Naive thymus-derived CD4-positive, alpha-beta T cell (primary cell): ENCODE data around the gene SLC46A3. TPM values are rescaled to one million over a fixed set of nuclear protein-coding genes. Genes with fewer than 3 reads are reported as not detected.

Experiments
- ATAC-seq: fragments of 150-1000 bp; cut with Tn5 transposase; 2 replicates; pipeline ENCODE4 v1.10.0; 2021; ENCODE audit warnings: mild to moderate bottlenecking, moderate library complexity
- CTCF ChIA-PET: fragments of 350-600 bp; sonication (Branson Sonifier 250); formaldehyde crosslinking; loops from one replicate; lab custom pipeline; 2021; ENCODE audit warnings: antibody characterized with exemption; lab: Charles Lee
- POLR2A ChIA-PET: fragments of 350-600 bp; sonication (Branson Sonifier 250); formaldehyde crosslinking; loops from one replicate; lab custom pipeline; 2021; ENCODE audit warnings: antibody characterized with exemption, inconsistent platforms; lab: Charles Lee
- DNase-seq, 9 donors: peaks; one replicate each; pipeline versions ENCODE4 v3.0.0 to v3.0.0-alpha.2; 2020 to 2022; ENCODE audit warnings: mixed read lengths in 1 of 9
- H3K27ac ChIP-seq: one replicate; pipeline ENCODE4 v1.7.0; 2013; ENCODE audit warnings: mild to moderate bottlenecking, low read depth, low read length, moderate library complexity
- H3K27me3 ChIP-seq, 2 donors: one replicate each; pipeline ENCODE4 v1.7.0; 2013; ENCODE audit warnings: low read length in 2 of 2, mild to moderate bottlenecking in 2 of 2, moderate library complexity in 2 of 2; ENCODE audit not compliant: control insufficient read depth in 2 of 2, insufficient read depth in 2 of 2
- H3K36me3 ChIP-seq, 3 experiments: 1 replicate in 2 of 3; 2 replicates in 1 of 3; pipeline ENCODE4 v1.7.0; 2013; ENCODE audit warnings: low read length in 3 of 3, mild to moderate bottlenecking in 3 of 3, moderate library complexity in 1 of 3; ENCODE audit not compliant: insufficient read depth in 3 of 3, control insufficient read depth in 2 of 3
- H3K4me1 ChIP-seq, 2 donors: one replicate each; pipeline ENCODE4 v1.7.0; 2013; ENCODE audit warnings: low read length in 2 of 2, mild to moderate bottlenecking in 2 of 2, moderate library complexity in 1 of 2; ENCODE audit not compliant: control insufficient read depth in 2 of 2, insufficient read depth in 2 of 2
- H3K4me3 ChIP-seq: 2 replicates; pipeline ENCODE4 v1.7.0; 2013; ENCODE audit warnings: mild to moderate bottlenecking, low read length
- H3K9me3 ChIP-seq, 3 experiments: 1 replicate in 2 of 3; 2 replicates in 1 of 3; pipeline ENCODE4 v1.7.0; 2013; ENCODE audit warnings: low read length in 3 of 3; ENCODE audit not compliant: control insufficient read depth in 2 of 3
- H3K27ac Mint-ChIP-seq, 9 donors: one replicate each; pipeline ENCODE4 v1.8.0; 2020 to 2022; ENCODE audit warnings: mixed read lengths in 9 of 9, mild to moderate bottlenecking in 8 of 9, moderate library complexity in 5 of 9, inconsistent platforms in 2 of 9
- H3K27me3 Mint-ChIP-seq, 5 donors: one replicate each; pipeline ENCODE4 v1.8.0; 2021 to 2022; ENCODE audit warnings: mixed read lengths in 5 of 5, mild to moderate bottlenecking in 1 of 5
- H3K36me3 Mint-ChIP-seq, 5 donors: one replicate each; pipeline ENCODE4 v1.8.0; 2020 to 2022; ENCODE audit warnings: mixed read lengths in 5 of 5, mild to moderate bottlenecking in 3 of 5, inconsistent platforms in 1 of 5
- H3K4me1 Mint-ChIP-seq, 7 donors: one replicate each; pipeline ENCODE4 v1.8.0; 2020 to 2022; ENCODE audit warnings: mixed read lengths in 7 of 7, mild to moderate bottlenecking in 3 of 7, inconsistent platforms in 1 of 7
- H3K4me3 Mint-ChIP-seq, 10 donors: one replicate each; pipeline ENCODE4 v1.8.0; 2020 to 2022; ENCODE audit warnings: mild to moderate bottlenecking in 10 of 10, mixed read lengths in 10 of 10, moderate library complexity in 6 of 10, inconsistent platforms in 2 of 10
- H3K9me3 Mint-ChIP-seq, 11 donors: one replicate each; pipeline ENCODE4 v1.8.0; 2020 to 2022; ENCODE audit warnings: mixed read lengths in 11 of 11, mild to moderate bottlenecking in 4 of 11, inconsistent platforms in 1 of 11, moderate library complexity in 1 of 11
- intact Hi-C, 2 donors: fragments of 100-400 bp; cut with micrococcal nuclease; formaldehyde crosslinking; loops; one replicate each; pipeline ENCODE4 v1.15.1; 2023
- polyA plus RNA-seq, 2 donors: library from polyadenylated mRNA; unstranded; fragments of 300-500 nt; fragmentation: Illumina TruSeq; gene quantifications; one replicate each; pipeline ENCODE4 v1.2.3, GENCODE V29; 2021
- total RNA-seq, 6 experiments: library from RNA in 5 of 6; stranded (reverse) in 5 of 6; gene quantifications; 1 replicate in 5 of 6; 2 replicates in 1 of 6; pipeline ENCODE4 v1.2.3 and lab custom pipeline; 2021 to 2026

SLC46A3 gene
- total and polyA plus RNA-seq, 7 experiments from 2014 or later, result 11.1 to 39.8 (median 21.8) TPM

GRCh38 chr13:28710161-28710560, 8.6 kb downstream of the SLC46A3 start:
- ChIA-PET POLR2A (interaction anchor here (1.3 kb wide), 1 partner anchor 8 kb away, joined by 4 read pairs; no protein-coding TSS in a partner anchor), CTCF (no interaction called here)
- Mint-ChIP-seq H3K4me1 (peaks cover 4 to 14% (median 11%) of the 10 kb centered on the region in 7 donors), H3K4me3 (no peak overlapping the region), H3K27ac (no peak overlapping the region), H3K9me3 (peaks cover 0 to 6% (median 0%) of the 10 kb centered on the region in 11 donors), H3K27me3 (no peaks in the 10 kb centered on the region), H3K36me3 (peaks cover 9 to 59% (median 35%) of the 10 kb centered on the region in 5 donors)
- Histone ChIP-seq H3K9me3 (no peaks in the 10 kb centered on the region), H3K27ac (no peak overlapping the region), H3K4me1 (no peaks in the 10 kb centered on the region), H3K27me3 (no peaks in the 10 kb centered on the region), H3K36me3 (peaks cover 0 to 29% (median 4%) of the 10 kb centered on the region in 3 experiments), H3K4me3 (no peak overlapping the region)
- ATAC-seq (no peak), DNase-seq (no peak)
- intact Hi-C loops, result loop anchor here in 1 of 2 donors (10.0 kb wide), 1 partner anchor 1285 kb away; the partner anchor contains the start of gene GTF3A

- no peaks in the 10 kb centered on the region for H3K9me3 ChIP-seq
- Mint-ChIP-seq H3K27ac (peak overlapping the region in 2 of 9 donors; percentile 33 to 60), H3K36me3 (peaks cover 8 to 64% (median 34%) of the 10 kb centered on the region in 5 donors), H3K27me3 (no peaks in the 10 kb centered on the region), H3K9me3 (peaks cover 0 to 6% (median 0%) of the 10 kb centered on the region in 11 donors), H3K4me1 (peaks cover 0 to 11% (median 3%) of the 10 kb centered on the region in 7 donors), H3K4me3 (peak overlapping the region in 1 of 10 donors; percentile 9)
- ChIA-PET POLR2A (interaction anchor here (0.5 kb wide), 1 partner anchor 12 kb away, joined by 3 read pairs; no protein-coding TSS in a partner anchor), CTCF (no interaction called here)
- ATAC-seq, result peak; percentile 64
- H3K36me3 ChIP-seq, result peaks cover 0 to 34% (median 4%) of the 10 kb centered on the region in 3 experiments
- no peak overlapping the region for H3K27ac ChIP-seq
- H3K4me1 ChIP-seq, result no peaks in the 10 kb centered on the region
- H3K4me3 ChIP-seq, result no peak overlapping the region
- H3K27me3 ChIP-seq, result no peaks in the 10 kb centered on the region
- intact Hi-C loops, result loop anchor here in 1 of 2 donors (1.0 to 2.0 kb wide), 2 partner anchors 10 to 1087 kb away; partner anchors contain the start of genes LNX2, POLR1D and SLC46A3
- no peak for DNase-seq
Observed at GRCh38 chr13:28707629-28708427, 10.9 kb downstream of the SLC46A3 start.

- H3K27me3 Mint-ChIP-seq, result no peaks in the 10 kb centered on the region
Observed at GRCh38 chr13:28705461-28706083, 13.2 kb downstream of the SLC46A3 start.

GRCh38 chr13:28704919-28705318, 13.9 kb downstream of the SLC46A3 start:
- DNase-seq, result no peak
- no peaks in the 10 kb centered on the region for H3K27me3 ChIP-seq
- Mint-ChIP-seq H3K4me3 (no peak overlapping the region), H3K27ac (peak overlapping the region in 1 of 9 donors; percentile 12), H3K4me1 (peaks cover 0 to 11% (median 0%) of the 10 kb centered on the region in 7 donors), H3K36me3 (peaks cover 9 to 73% (median 37%) of the 10 kb centered on the region in 5 donors), H3K27me3 (no peaks in the 10 kb centered on the region), H3K9me3 (peaks cover 0 to 6% (median 0%) of the 10 kb centered on the region in 11 donors)
- ATAC-seq, result no peak
- no peak overlapping the region for H3K27ac ChIP-seq
- ChIA-PET CTCF (no interaction called here), POLR2A (no interaction called here)
- peaks cover 5 to 34% (median 12%) of the 10 kb centered on the region in 3 experiments for H3K36me3 ChIP-seq
- no peaks in the 10 kb centered on the region for H3K9me3 ChIP-seq
- intact Hi-C loops, result no loop called here
- H3K4me1 ChIP-seq, result no peaks in the 10 kb centered on the region
- H3K4me3 ChIP-seq, result no peak overlapping the region

More at GRCh38 chr13:28705461-28706083, 13.2 kb downstream of the SLC46A3 start:
- peaks cover 5 to 34% (median 12%) of the 10 kb centered on the region in 3 experiments for H3K36me3 ChIP-seq
- Mint-ChIP-seq H3K36me3 (peaks cover 8 to 73% (median 34%) of the 10 kb centered on the region in 5 donors), H3K4me1 (peaks cover 0 to 11% (median 0%) of the 10 kb centered on the region in 7 donors), H3K27ac (no peak overlapping the region), H3K9me3 (peaks cover 0 to 6% (median 0%) of the 10 kb centered on the region in 11 donors), H3K4me3 (no peak overlapping the region)
- H3K27ac ChIP-seq, result no peak overlapping the region
- ChIA-PET POLR2A (no interaction called here), CTCF (no interaction called here)
- H3K4me3 ChIP-seq, result no peak overlapping the region
- no peak for ATAC-seq
- H3K4me1 ChIP-seq, result no peaks in the 10 kb centered on the region
- intact Hi-C loops, result no loop called here
- no peaks in the 10 kb centered on the region for H3K27me3 ChIP-seq
- no peaks in the 10 kb centered on the region for H3K9me3 ChIP-seq
- DNase-seq, result no peak

GRCh38 chr13:28704282-28704681, 14.5 kb downstream of the SLC46A3 start:
- peaks cover 0 to 6% (median 0%) of the 10 kb centered on the region in 11 donors for H3K9me3 Mint-ChIP-seq
- H3K4me1 Mint-ChIP-seq, result peaks cover 0 to 11% (median 0%) of the 10 kb centered on the region in 7 donors
- H3K36me3 ChIP-seq, result peaks cover 5 to 35% (median 13%) of the 10 kb centered on the region in 3 experiments
- no peak overlapping the region for H3K4me3 ChIP-seq
- H3K27me3 ChIP-seq, result no peaks in the 10 kb centered on the region
- peaks cover 11 to 73% (median 34%) of the 10 kb centered on the region in 5 donors for H3K36me3 Mint-ChIP-seq
- H3K27ac Mint-ChIP-seq, result no peak overlapping the region
- ChIA-PET POLR2A (no interaction called here), CTCF (no interaction called here)
- no peak overlapping the region for H3K27ac ChIP-seq
- H3K9me3 ChIP-seq, result no peaks in the 10 kb centered on the region
- DNase-seq, result no peak
- intact Hi-C loops, result no loop called here
- H3K4me3 Mint-ChIP-seq, result no peak overlapping the region
- ATAC-seq, result no peak
- H3K27me3 Mint-ChIP-seq, result no peaks in the 10 kb centered on the region
- no peaks in the 10 kb centered on the region for H3K4me1 ChIP-seq

- no peak overlapping the region for H3K27ac Mint-ChIP-seq
- peaks cover 21 to 83% (median 49%) of the 10 kb centered on the region in 5 donors for H3K36me3 Mint-ChIP-seq
- CTCF ChIA-PET, result no interaction called here
- ATAC-seq (no peak), DNase-seq (no peak)
- peaks cover 5 to 34% (median 18%) of the 10 kb centered on the region in 3 experiments for H3K36me3 ChIP-seq
- no peaks in the 10 kb centered on the region for H3K4me1 Mint-ChIP-seq
- POLR2A ChIA-PET, result interaction anchor here (1.6 kb wide), 1 partner anchor 559 kb away, joined by 4 read pairs; no protein-coding TSS in a partner anchor
- no peaks in the 10 kb centered on the region for H3K4me1 ChIP-seq
- no peak overlapping the region for H3K27ac ChIP-seq
- intact Hi-C loops, result no loop called here
- no peak overlapping the region for H3K4me3 ChIP-seq
- H3K27me3 Mint-ChIP-seq, result peaks cover 0 to 2% (median 0%) of the 10 kb centered on the region in 5 donors
- H3K9me3 ChIP-seq, result no peaks in the 10 kb centered on the region
- no peaks in the 10 kb centered on the region for H3K27me3 ChIP-seq
- no peak overlapping the region for H3K4me3 Mint-ChIP-seq
- H3K9me3 Mint-ChIP-seq, result peaks cover 0 to 14% (median 0%) of the 10 kb centered on the region in 11 donors
Observed at GRCh38 chr13:28699246-28699645, 19.5 kb downstream of the SLC46A3 start.
